Tibial artery (tissue), 4 donors: Measurements from ENCODE around the gene KLHL22.
"Not testable (repeated sequence)": the region's sequence is repeated elsewhere in the genome, so short reads cannot be mapped to it uniquely, and the experiment has no call there.

Experiments used
- DNase-seq, 2 donors: peaks; one replicate each; pipeline ENCODE4 v3.0.0-alpha.2; 2019
- H3K27ac ChIP-seq, 2 donors: fragments of 200-600 bp; sonication (generic) in 1 of 2; 1 replicate in 1 of 2; 2 replicates in 1 of 2; pipeline ENCODE4 v1.5.1; 2018 to 2019; ENCODE audit warnings: mild to moderate bottlenecking in 1 of 2
- H3K27me3 ChIP-seq, 2 donors: fragments of 200-600 bp; sonication (generic) in 1 of 2; one replicate each; pipeline versions ENCODE4 v1.5.1 to v1.6.0; 2016 to 2019
- H3K36me3 ChIP-seq, 3 donors: fragments of 200-600 bp; sonication (generic) in 2 of 3; one replicate each; pipeline ENCODE4 v1.5.1; 2016 to 2019; ENCODE audit warnings: mild to moderate bottlenecking in 2 of 3
- H3K4me1 ChIP-seq, 4 donors: fragments of 200-600 bp; sonication (generic) in 2 of 4; 1 replicate in 3 of 4; 2 replicates in 1 of 4; pipeline ENCODE4 v1.5.1; 2016 to 2019
- H3K4me3 ChIP-seq, 2 donors: fragments of 200-600 bp; sonication (generic) in 1 of 2; 1 replicate in 1 of 2; 2 replicates in 1 of 2; pipeline ENCODE4 v1.5.1; 2018 to 2019; ENCODE audit warnings: mild to moderate bottlenecking in 2 of 2
- H3K9me3 ChIP-seq, 3 donors: fragments of 200-600 bp; sonication (generic) in 1 of 3; one replicate each; pipeline ENCODE4 v1.5.1; 2016 to 2019
- CTCF ChIP-seq, 2 experiments: fragments of 200-600 bp in 1 of 2; fragments of 450-650 bp in 1 of 2; IDR thresholded peaks; one replicate each; pipeline ENCODE4 v1.5.1; 2017 to 2019; ENCODE audit warnings: antibody characterized with exemption in 2 of 2, mild to moderate bottlenecking in 1 of 2, moderate library complexity in 1 of 2
- intact Hi-C: fragments of 100-400 bp; cut with DNase I; formaldehyde crosslinking; loops from one replicate; pipeline ENCODE4 v1.15.0; 2023; ENCODE audit warnings: low total_unique reads

Gene KLHL22

GRCh38 chr22:20514658-20515406 lies 19.2 kb upstream of the KLHL22 start:
- H3K27ac ChIP-seq = no peak overlapping the region
- H3K4me3 ChIP-seq = no peak overlapping the region
- DNase-seq = no peak
- TF ChIP-seq CTCF (IDR thresholded peaks at IDR 0.05) = no peak
- H3K4me1 ChIP-seq = peaks cover 0 to 74% (median 38%) of the 10 kb centered on the region in 4 donors
- intact Hi-C loops = loop anchor here (5.0 kb wide), 1 partner anchor 42 kb away; no protein-coding TSS in a partner anchor
- H3K36me3 ChIP-seq = peaks cover 0 to 32% (median 5%) of the 10 kb centered on the region in 3 donors
- H3K9me3 ChIP-seq = no peaks in the 10 kb centered on the region
- H3K27me3 ChIP-seq = no peaks in the 10 kb centered on the region

DNA sequence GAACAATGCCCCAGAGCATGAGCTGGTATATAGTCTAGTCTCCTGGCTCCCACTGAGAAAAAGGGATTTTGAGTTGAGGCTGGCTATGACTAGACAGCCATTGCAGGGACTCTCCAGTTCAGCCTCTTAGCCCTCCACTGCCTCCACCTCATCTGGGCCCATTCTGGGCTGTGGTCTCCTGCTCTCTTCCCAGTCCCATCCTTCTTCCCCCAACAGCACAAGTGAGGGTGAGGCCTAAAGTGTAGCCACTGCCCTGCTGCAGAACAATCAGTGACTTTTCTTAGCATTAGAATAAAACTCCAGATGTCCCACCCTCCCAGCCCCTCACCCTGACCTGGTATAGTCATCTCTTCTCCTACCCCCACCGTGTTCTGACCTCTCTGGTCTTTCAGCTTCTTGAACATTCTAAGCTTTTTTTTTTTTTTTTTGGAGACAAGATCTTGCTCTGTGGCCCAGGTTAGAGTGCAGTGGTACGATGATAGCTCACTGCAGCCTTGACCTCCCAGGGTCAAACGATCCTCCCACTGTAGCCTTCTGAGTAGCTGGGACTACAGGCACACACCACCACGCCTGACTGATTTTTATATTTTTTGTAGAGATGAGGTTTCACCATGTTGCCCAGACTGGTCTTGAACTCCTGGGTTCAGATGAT lies 16.1 kb upstream of the KLHL22 start:
- no peak for DNase-seq
- H3K27ac ChIP-seq = peak overlapping the region; percentile 18 to 97
- intact Hi-C loops = loop anchor here (5.0 kb wide), 1 partner anchor 46 kb away; no protein-coding TSS in a partner anchor

GRCh38 chr22:20510811-20511577 lies 15.4 kb upstream of the KLHL22 start:
- Histone ChIP-seq H3K27ac (peak overlapping the region; percentile 97 to 99), H3K27me3 (no peaks in the 10 kb centered on the region), H3K9me3 (no peaks in the 10 kb centered on the region), H3K4me3 (no peak overlapping the region), H3K4me1 (peaks cover 0 to 72% (median 47%) of the 10 kb centered on the region in 4 donors), H3K36me3 (peaks cover 0 to 14% (median 0%) of the 10 kb centered on the region in 3 donors)
- no peak for DNase-seq
- no peak for TF ChIP-seq CTCF (IDR thresholded peaks at IDR 0.05)
- intact Hi-C loops = loop anchor here (5.0 kb wide), 1 partner anchor 46 kb away; no protein-coding TSS in a partner anchor

More for the DNA sequence above, 16.1 kb upstream of the KLHL22 start:
- no peaks in the 10 kb centered on the region for H3K27me3 ChIP-seq
- peaks cover 0 to 14% (median 0%) of the 10 kb centered on the region in 3 donors for H3K36me3 ChIP-seq
- no peak for TF ChIP-seq CTCF (IDR thresholded peaks at IDR 0.05)
- H3K4me3 ChIP-seq = no peak overlapping the region
- no peaks in the 10 kb centered on the region for H3K9me3 ChIP-seq
- H3K4me1 ChIP-seq = peaks cover 0 to 75% (median 47%) of the 10 kb centered on the region in 4 donors

DNA sequence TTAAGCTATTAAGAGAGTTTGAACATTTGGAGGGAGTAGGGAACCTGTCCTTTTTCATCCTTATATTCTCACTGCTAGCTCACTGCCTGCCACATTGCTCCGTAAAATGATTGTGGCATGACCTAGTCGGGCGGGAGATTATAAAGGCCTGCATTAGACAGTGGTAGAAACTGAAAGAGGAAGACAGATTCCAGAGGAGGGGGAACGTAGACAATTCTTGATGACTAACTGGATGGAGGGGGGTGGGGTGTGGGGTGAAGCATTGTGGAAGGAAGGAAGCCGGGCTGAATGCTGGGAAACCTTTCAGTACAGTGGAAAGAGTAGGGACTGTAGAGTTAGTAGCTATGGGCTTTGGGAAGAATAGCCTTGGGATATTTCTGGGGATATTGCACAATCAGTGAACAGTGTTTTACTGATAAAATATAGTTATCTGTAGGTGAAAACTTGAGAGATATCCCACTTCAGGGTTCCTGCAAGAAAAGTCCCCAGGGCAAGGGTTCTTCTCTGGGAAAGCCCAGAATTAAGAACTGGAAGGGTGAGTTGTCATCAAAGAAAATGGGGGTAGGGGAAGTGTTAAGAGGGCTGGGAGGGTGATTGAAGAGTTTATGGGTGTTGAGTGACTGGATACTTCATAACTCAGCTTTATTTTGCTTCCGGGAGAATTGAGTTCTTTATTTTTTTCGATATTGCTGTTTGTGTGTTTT lies 13.9 kb upstream of the KLHL22 start:
- peak; percentile 86 to 88 for DNase-seq
- no peaks in the 10 kb centered on the region for H3K27me3 ChIP-seq
- H3K4me3 ChIP-seq = peak overlapping the region; percentile 77 to 95
- H3K36me3 ChIP-seq = peaks cover 0 to 11% (median 0%) of the 10 kb centered on the region in 3 donors
- H3K9me3 ChIP-seq = no peaks in the 10 kb centered on the region
- intact Hi-C loops = loop anchor here (5.0 kb wide), 1 partner anchor 48 kb away; no protein-coding TSS in a partner anchor
- H3K4me1 ChIP-seq = peaks cover 0 to 58% (median 41%) of the 10 kb centered on the region in 4 donors
- no peak for TF ChIP-seq CTCF (IDR thresholded peaks at IDR 0.05)
- H3K27ac ChIP-seq = peak overlapping the region; percentile 97 to 99

DNA sequence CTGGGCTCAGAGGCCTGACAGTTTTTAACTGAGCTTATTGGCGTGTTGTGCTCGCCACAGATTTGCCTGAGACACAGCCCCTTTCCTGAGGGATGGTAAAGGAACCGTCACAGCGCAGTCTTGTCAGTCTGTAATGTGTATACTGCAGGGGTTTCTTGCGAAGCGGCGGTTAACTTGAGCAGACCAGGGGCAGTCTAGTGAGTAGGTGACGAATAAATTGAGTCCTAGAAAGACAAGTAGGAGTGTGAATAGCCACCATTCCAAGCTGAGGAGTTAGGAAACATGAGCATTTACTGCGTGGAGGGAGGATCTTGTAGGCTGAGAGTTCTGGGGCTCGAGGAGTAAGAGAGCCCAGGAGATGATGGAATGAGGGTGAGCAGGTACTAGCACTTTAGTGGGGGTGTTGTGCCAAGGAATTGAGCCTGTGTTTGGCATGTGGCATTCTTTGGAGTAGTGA lies 13.2 kb upstream of the KLHL22 start:
- Histone ChIP-seq H3K36me3 (peaks cover 0 to 4% (median 0%) of the 10 kb centered on the region in 3 donors), H3K4me1 (peaks cover 0 to 51% (median 39%) of the 10 kb centered on the region in 4 donors), H3K27me3 (no peaks in the 10 kb centered on the region), H3K4me3 (peak overlapping the region; percentile 77 to 95), H3K27ac (peak overlapping the region; percentile 97 to 99), H3K9me3 (no peaks in the 10 kb centered on the region)
- no peak for TF ChIP-seq CTCF (IDR thresholded peaks at IDR 0.05)
- DNase-seq = no peak
- intact Hi-C loops = no loop called here

GRCh38 chr22:20508067-20508755 lies 12.6 kb upstream of the KLHL22 start:
- DNase-seq, H3K27me3 ChIP-seq, H3K36me3 ChIP-seq, H3K9me3 ChIP-seq, intact Hi-C loops: not testable (repeated sequence)
- Histone ChIP-seq H3K27ac (peak overlapping the region; percentile 97 to 99), H3K4me3 (peak overlapping the region; percentile 77 to 95), H3K4me1 (peaks cover 0 to 45% (median 38%) of the 10 kb centered on the region in 4 donors)
